ENCODE measurements around the gene CARD11. TPM values are rescaled to one million over a fixed set of nuclear protein-coding genes. Genes with fewer than 3 reads are reported as not detected.

Gene CARD11
- total RNA-seq, 1 experiment from 2014 or later, result 0.82 TPM

GRCh38 chr7:2880051-2880450 is 163.6 kb downstream of the CARD11 start:
- ChIA-PET CTCF (no interaction called here), POLR2A (no interaction called here)
- Histone ChIP-seq H3K27me3 (ENCODE audit: control insufficient read depth, insufficient read depth, low read length) (no peaks in the 10 kb centered on the region), H3K4me1 (ENCODE audit: control insufficient read depth, insufficient read depth, low read length) (peaks cover 27% of the 10 kb centered on the region), H3K9me3 (ENCODE audit: control insufficient read depth, insufficient read depth, low read depth, low read length) (no peaks in the 10 kb centered on the region), H3K4me3 (ENCODE audit: low read depth in 2 of 2, low read length in 2 of 2) (no peak overlapping the region), H3K27ac (ENCODE audit: low read length) (no peak overlapping the region), H3K36me3 (ENCODE audit: control insufficient read depth, insufficient read depth, low read length) (no peaks in the 10 kb centered on the region)
- DNase-seq (ENCODE audit: low read depth, low spot score) (no peak), ATAC-seq (no peak)
- in situ Hi-C loops (cut with HindIII; ENCODE audit: low pct_unique_long_range_greater_than_20kb, low sequenced_read_pairs) (no loop called here), intact Hi-C loops (cut with micrococcal nuclease; ENCODE audit: unreplicated experiment) (loop anchor here (10.0 kb wide), 1 partner anchor 415 kb away; no protein-coding TSS in a partner anchor)
- TF ChIP-seq TCF7L2 (IDR thresholded peaks at IDR 0.05; ENCODE audit: low read depth, low read length) (no peak), REST (IDR thresholded peaks at IDR 0.05; ENCODE audit: insufficient read depth in 1 of 2, low read depth in 2 of 2, low read length in 1 of 2) (no peak), CTCF (IDR thresholded peaks at IDR 0.05) (no peak), POLR2AphosphoS5 (IDR thresholded peaks at IDR 0.05; ENCODE audit: low read depth, low read length) (no peak), SIN3A (IDR thresholded peaks at IDR 0.05; ENCODE audit: borderline replicate concordance, insufficient read depth, low read depth, low read length) (no peak)
- no TSS peak for BruUV-seq (replicated peaks)

- H3K36me3 ChIP-seq (ENCODE audit: control insufficient read depth, insufficient read depth, low read length), result no peaks in the 10 kb centered on the region
- no peak overlapping the region for H3K4me3 ChIP-seq (ENCODE audit: low read depth in 2 of 2, low read length in 2 of 2)
- ChIA-PET CTCF (no interaction called here), POLR2A (no interaction called here)
- no peak for TF ChIP-seq TCF7L2 (IDR thresholded peaks at IDR 0.05; ENCODE audit: low read depth, low read length)
- no peak for TF ChIP-seq POLR2AphosphoS5 (IDR thresholded peaks at IDR 0.05; ENCODE audit: low read depth, low read length)
- no peak for TF ChIP-seq SIN3A (IDR thresholded peaks at IDR 0.05; ENCODE audit: borderline replicate concordance, insufficient read depth, low read depth, low read length)
- no peak for TF ChIP-seq REST (IDR thresholded peaks at IDR 0.05; ENCODE audit: insufficient read depth in 1 of 2, low read depth in 2 of 2, low read length in 1 of 2)
- TF ChIP-seq CTCF (IDR thresholded peaks at IDR 0.05), result no peak
- no peak overlapping the region for H3K27ac ChIP-seq (ENCODE audit: low read length)
- H3K9me3 ChIP-seq (ENCODE audit: control insufficient read depth, insufficient read depth, low read depth, low read length), result no peaks in the 10 kb centered on the region
- ATAC-seq, result no peak
- no peaks in the 10 kb centered on the region for H3K27me3 ChIP-seq (ENCODE audit: control insufficient read depth, insufficient read depth, low read length)
- intact Hi-C loops (cut with micrococcal nuclease; ENCODE audit: unreplicated experiment), result no loop called here
- DNase-seq (ENCODE audit: low read depth, low spot score), result no peak
- in situ Hi-C loops (cut with HindIII; ENCODE audit: low pct_unique_long_range_greater_than_20kb, low sequenced_read_pairs), result no loop called here
- H3K4me1 ChIP-seq (ENCODE audit: control insufficient read depth, insufficient read depth, low read length), result peaks cover 25% of the 10 kb centered on the region
- BruUV-seq (replicated peaks), result no TSS peak
Measured at GRCh38 chr7:2879354-2879753, 164.3 kb downstream of the CARD11 start.
